Trophoblast cell (in vitro differentiated cells and primary cell): ENCODE results near the gene CCR8.

Experiments
- DNase-seq, 2 donors: peaks; one replicate each; pipeline ENCODE4 v3.0.0-alpha.2; 2016
- H2AFZ ChIP-seq: 2 replicates; pipeline ENCODE4 v1.6.1; 2013; ENCODE audit warnings: low read length, moderate library complexity, mild to moderate bottlenecking; ENCODE audit not compliant: insufficient read depth, poor library complexity
- H2AK5ac ChIP-seq: 2 replicates; pipeline ENCODE4 v1.6.1; 2013; ENCODE audit warnings: mild to moderate bottlenecking, low read length
- H2BK120ac ChIP-seq: 2 replicates; pipeline ENCODE4 v1.6.1; 2013; ENCODE audit warnings: low read length, mild to moderate bottlenecking, moderate library complexity; ENCODE audit not compliant: insufficient read depth, poor library complexity
- H2BK12ac ChIP-seq: 2 replicates; pipeline ENCODE4 v1.6.1; 2013; ENCODE audit warnings: mild to moderate bottlenecking, low read length, moderate library complexity
- H2BK5ac ChIP-seq: 2 replicates; pipeline ENCODE4 v1.6.1; 2013; ENCODE audit warnings: low read length, low read depth, moderate library complexity, mild to moderate bottlenecking; ENCODE audit not compliant: poor library complexity
- H3K14ac ChIP-seq: 2 replicates; pipeline ENCODE4 v1.6.1; 2013; ENCODE audit warnings: mild to moderate bottlenecking, low read length
- H3K18ac ChIP-seq: 2 replicates; pipeline ENCODE4 v1.6.1; 2013; ENCODE audit warnings: mild to moderate bottlenecking, low read length
- H3K23ac ChIP-seq: 2 replicates; pipeline ENCODE4 v1.6.1; 2013; ENCODE audit warnings: low read length
- H3K27ac ChIP-seq: 2 replicates; pipeline ENCODE4 v1.5.1; 2013; ENCODE audit warnings: low read depth, mild to moderate bottlenecking, inconsistent platforms, low read length, moderate library complexity
- H3K27me3 ChIP-seq: 2 replicates; pipeline ENCODE4 v1.6.1; 2013; ENCODE audit warnings: inconsistent platforms, mild to moderate bottlenecking, low read length, moderate library complexity; ENCODE audit not compliant: insufficient read depth
- H3K36me3 ChIP-seq, 2 experiments: 1 replicate in 1 of 2; 2 replicates in 1 of 2; pipeline ENCODE4 v1.6.1; 2013; ENCODE audit warnings: low read length in 2 of 2, mild to moderate bottlenecking in 2 of 2, moderate library complexity in 1 of 2; ENCODE audit not compliant: insufficient read depth in 2 of 2, control insufficient read depth in 1 of 2
- H3K4ac ChIP-seq: 2 replicates; pipeline ENCODE4 v1.6.1; 2013; ENCODE audit warnings: low read depth, mild to moderate bottlenecking, low read length, moderate library complexity
- H3K4me1 ChIP-seq, 2 experiments: 1 replicate in 1 of 2; 2 replicates in 1 of 2; pipeline ENCODE4 v1.6.1; 2013; ENCODE audit warnings: low read length in 2 of 2, mild to moderate bottlenecking in 2 of 2, moderate library complexity in 1 of 2; ENCODE audit not compliant: insufficient read depth in 2 of 2, control insufficient read depth in 1 of 2
- H3K4me2 ChIP-seq: 2 replicates; pipeline ENCODE4 v1.6.1; 2013; ENCODE audit warnings: inconsistent platforms, mild to moderate bottlenecking, low read length, moderate library complexity
- H3K4me3 ChIP-seq: 2 replicates; pipeline ENCODE4 v1.5.1; 2013; ENCODE audit warnings: mild to moderate bottlenecking, low read depth, low read length, inconsistent platforms
- H3K79me1 ChIP-seq: one replicate; pipeline ENCODE4 v1.6.1; 2013; ENCODE audit warnings: low read length
- H3K79me2 ChIP-seq: 2 replicates; pipeline ENCODE4 v1.6.1; 2013; ENCODE audit warnings: low read length, mild to moderate bottlenecking; ENCODE audit not compliant: control insufficient read depth, insufficient read depth, poor library complexity
- H3K9ac ChIP-seq: 2 replicates; pipeline ENCODE4 v1.6.1; 2013; ENCODE audit warnings: mild to moderate bottlenecking, low read length
- H3K9me3 ChIP-seq: 2 replicates; pipeline ENCODE4 v1.6.1; 2013; ENCODE audit warnings: low read depth, mild to moderate bottlenecking, control low read depth, inconsistent platforms, low read length; ENCODE audit not compliant: insufficient read depth
- H4K12ac ChIP-seq: 2 replicates; pipeline ENCODE4 v1.6.1; 2013; ENCODE audit warnings: low read depth, mild to moderate bottlenecking, low read length, moderate library complexity
- H4K8ac ChIP-seq: 2 replicates; pipeline ENCODE4 v1.6.1; 2013; ENCODE audit warnings: low read depth, mild to moderate bottlenecking, low read length, moderate library complexity
- H4K91ac ChIP-seq: one replicate; pipeline ENCODE4 v1.6.1; 2013; ENCODE audit warnings: low read depth, mild to moderate bottlenecking, low read length, moderate library complexity
- WGBS: extraction: QIAGEN DNeasy Blood & Tissue Kit; methylation state at CpG from one replicate; pipeline ENCODE4 v1.1.7; 2013; ENCODE audit warnings: missing lambda C conversion rate; ENCODE audit not compliant: insufficient read length, insufficient coverage; ENCODE audit errors: extremely low coverage; 5-methylcytosine and 5-hydroxymethylcytosine counted together

The CCR8 gene

GRCh38 chr3:39381432-39381831 is 51.9 kb downstream of the CCR8 start:
- WGBS: no CpG with 5 or more reads among the region's 3 CpGs
- Histone ChIP-seq H4K12ac (no peak overlapping the region), H3K9me3 (no peaks in the 10 kb centered on the region), H2AK5ac (no peak overlapping the region), H4K91ac (no peak overlapping the region), H3K23ac (no peak overlapping the region), H3K14ac (no peak overlapping the region), H3K27ac (no peak overlapping the region), H3K4me1 (peaks cover 0 to 6% of the 10 kb centered on the region in 2 experiments), H3K36me3 (no peaks in the 10 kb centered on the region), H4K8ac (no peak overlapping the region), H2BK5ac (no peak overlapping the region), H3K4me3 (no peak overlapping the region), H3K18ac (no peak overlapping the region), H2BK12ac (no peak overlapping the region), H3K27me3 (no peaks in the 10 kb centered on the region), H3K4me2 (no peak overlapping the region), H3K4ac (no peak overlapping the region), H3K9ac (no peak overlapping the region), H2AFZ (no peak overlapping the region), H3K79me1 (peaks cover 9% of the 10 kb centered on the region), H3K79me2 (peaks cover 20% of the 10 kb centered on the region), H2BK120ac (no peak overlapping the region)
- no peak for DNase-seq
